ENCODE results near the gene INTS11.
A peak's percentile ranks its signal among the peaks of the same experiment; 100 is the strongest.

Gene INTS11

DNA sequence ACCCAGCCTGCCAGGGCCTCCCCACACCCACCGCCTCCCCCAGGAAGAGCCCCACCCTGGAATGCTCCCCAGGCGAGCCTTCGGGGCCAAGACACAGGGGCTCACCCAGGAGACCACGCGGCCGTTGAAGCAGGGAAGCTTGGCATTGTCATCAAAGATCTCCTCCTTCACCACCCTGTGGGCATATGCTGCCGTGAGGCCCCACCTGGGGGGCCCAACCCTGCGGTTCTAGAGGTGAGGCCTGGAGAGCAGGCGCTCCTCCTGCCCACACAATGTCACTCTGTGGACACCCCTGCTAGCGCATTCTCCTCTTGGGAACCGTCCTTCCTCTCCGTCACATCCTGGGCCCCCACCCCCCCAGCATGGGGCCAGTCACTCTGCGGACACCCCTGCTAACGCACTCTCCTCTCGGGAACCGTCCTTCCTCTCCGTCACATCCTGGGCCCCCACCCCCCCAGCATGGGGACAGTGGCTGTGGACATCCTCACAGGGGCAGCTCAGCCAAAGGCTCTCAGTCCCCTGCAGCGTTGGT, 18.2 kb upstream of the INTS11 start:
- no peak for DNase-seq

DNA sequence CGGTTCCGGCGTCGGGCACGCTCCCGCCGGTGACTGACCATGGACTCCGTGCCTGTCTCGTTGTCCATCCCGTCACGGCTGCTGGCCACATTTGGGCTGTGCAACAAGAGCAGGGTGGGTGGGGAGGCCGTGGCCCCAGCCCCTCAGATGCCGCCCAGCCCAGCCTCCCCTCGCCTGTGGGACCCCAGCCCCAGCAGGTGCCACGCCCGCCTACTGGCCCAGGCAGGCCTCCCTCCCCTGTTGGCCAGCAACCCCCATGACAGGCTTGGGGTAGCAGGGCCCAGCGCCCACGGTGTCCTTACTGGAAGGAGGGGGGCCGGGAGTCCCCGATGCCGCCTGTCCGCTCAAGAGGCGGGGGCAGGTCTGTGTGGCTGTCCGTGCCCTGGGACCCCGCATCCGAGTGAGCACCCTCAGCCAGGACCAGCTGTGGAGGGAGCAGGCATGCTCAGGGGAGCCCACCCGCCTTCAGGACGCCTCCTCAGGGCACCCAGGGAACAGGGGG, 17.7 kb upstream of the INTS11 start:
- no peak for DNase-seq

DNA sequence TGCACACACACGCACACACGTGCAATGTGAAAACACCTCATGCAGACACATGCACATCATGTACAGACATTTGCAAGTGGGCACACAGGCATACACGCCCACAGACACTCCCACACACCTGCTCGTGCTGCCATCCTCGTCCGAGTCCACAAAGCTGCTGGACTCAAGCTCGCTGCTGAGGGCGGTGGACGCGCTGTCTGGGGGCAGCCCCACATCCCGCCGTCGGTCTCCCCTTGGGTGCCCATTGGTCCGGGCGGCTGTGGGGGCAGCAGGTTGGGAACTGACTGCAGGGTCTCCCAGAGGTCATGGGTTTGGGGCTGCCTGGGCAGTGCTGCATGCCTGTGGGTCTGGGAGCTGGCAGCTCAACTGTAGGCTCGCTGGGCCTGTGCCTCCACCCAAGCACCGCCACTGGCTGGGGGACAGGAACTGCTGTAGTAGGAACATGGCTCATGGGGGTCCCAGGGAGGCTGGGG, 17.1 kb upstream of the INTS11 start:
- DNase-seq = no peak

GRCh38 chr1:1340791-1341548, 16.5 kb upstream of the INTS11 start:
- DNase-seq = no peak

- no peak for DNase-seq
Measured at GRCh38 chr1:1340185-1340584, 15.7 kb upstream of the INTS11 start.

- no peak for DNase-seq
Measured at GRCh38 chr1:1338278-1338677, 13.8 kb upstream of the INTS11 start.

DNA sequence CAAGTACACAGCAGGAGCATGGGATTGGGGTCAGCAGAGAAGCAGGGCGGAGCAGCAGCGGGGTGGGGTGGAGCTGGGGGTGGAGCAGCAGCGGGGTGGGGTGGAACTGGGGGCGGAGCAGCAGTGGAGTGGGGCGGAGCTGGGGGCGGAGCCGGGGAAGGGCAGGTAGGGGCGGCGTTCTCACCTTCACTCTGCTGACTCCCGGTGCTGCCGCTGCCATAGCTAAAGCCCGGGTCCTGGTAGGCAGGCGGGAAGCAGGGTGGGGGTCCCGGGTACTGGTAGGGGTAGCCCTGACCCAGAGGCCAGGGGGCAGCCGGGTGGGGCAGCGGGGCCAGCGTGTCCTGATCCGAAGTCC, 13.3 kb upstream of the INTS11 start:
- peak; percentile 43 for DNase-seq

DNA sequence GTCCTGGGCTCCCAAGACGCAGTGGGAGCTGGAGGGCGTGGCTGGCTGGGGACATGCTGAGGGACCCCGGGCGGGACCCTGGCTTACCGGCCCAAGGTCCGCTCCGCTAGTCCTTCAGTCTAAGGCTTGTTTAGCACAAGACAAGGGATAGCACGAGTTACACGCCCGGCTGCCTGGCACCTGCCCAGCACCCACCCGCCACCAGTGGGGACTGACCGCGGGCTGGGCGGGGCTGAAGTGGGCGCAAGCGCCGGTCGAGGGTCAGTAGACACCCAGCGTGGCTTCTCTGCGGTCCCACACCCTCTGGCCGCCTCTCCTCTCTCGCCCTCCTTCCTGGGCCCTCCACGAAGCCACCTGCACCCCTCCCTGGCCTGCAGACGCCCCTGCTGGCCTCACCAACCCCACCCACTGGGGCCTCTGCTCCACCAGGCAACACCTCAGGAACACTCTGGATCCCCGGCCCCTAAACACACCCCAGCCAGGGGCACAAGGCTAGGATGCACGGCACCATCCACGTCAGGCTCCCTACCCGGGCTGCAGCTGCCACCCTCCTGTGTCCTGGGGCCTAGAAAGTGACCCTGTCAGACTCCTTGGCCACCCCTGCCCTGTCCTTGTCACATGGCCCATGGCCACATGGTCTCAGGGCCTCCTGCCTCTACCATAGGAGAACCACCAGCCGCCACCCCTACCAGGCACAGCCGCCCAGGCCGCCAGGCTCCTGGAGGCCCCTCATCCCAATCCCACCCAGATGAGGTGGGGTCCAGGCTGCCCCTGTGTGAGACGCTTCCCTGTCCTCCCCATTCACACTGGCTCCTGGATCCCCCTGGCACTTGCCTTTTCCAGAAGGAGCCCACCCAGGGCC, 12.7 kb upstream of the INTS11 start:
- DNase-seq = no peak

GRCh38 chr1:1336446-1336845, 12.0 kb upstream of the INTS11 start:
- no peak for DNase-seq

DNA sequence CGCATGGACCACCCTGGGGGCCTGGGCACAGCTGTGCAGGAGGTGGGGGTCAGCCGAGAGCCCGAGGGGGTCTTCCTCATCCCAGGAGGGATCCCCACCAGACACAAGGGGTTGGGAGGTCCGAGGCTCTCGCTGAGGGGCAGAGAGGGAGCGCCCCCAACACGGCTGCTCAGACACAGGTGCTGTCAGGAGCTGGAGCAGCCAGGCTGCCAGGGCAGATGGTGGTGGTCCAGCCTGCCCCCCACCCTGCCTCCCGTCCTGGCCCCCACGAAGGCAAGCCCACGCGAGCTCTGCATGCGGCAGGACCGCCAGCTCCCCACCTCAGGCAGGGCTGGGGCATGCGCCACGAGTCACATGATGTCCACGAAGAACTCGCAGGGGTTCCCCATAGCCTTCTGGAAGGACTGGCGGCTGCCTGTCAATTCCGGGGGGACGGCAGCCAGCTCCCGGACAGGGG, 11.4 kb upstream of the INTS11 start:
- no peak for DNase-seq

DNA sequence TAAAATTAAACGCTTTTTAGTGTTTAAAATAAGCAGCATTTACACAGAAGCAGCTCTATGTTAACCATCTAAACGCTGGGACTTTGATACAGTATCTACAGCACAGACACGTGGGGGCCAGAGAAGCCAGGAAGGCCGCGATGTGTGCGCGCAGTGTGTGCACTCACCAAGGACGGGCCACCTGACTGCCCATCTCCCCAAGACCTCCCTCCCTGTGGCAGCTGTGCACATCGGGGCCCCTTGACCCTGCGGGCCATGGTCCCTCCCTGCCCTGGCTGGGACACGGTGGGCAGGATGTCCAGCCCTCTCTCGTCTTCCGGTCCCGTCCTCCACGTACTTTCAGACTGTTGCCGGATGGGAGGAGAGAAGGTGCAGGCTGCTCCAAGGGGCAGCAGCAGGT, 10.8 kb upstream of the INTS11 start:
- no peak for DNase-seq

- DNase-seq = no peak
Measured at GRCh38 chr1:1334835-1335234, 10.4 kb upstream of the INTS11 start.

DNA sequence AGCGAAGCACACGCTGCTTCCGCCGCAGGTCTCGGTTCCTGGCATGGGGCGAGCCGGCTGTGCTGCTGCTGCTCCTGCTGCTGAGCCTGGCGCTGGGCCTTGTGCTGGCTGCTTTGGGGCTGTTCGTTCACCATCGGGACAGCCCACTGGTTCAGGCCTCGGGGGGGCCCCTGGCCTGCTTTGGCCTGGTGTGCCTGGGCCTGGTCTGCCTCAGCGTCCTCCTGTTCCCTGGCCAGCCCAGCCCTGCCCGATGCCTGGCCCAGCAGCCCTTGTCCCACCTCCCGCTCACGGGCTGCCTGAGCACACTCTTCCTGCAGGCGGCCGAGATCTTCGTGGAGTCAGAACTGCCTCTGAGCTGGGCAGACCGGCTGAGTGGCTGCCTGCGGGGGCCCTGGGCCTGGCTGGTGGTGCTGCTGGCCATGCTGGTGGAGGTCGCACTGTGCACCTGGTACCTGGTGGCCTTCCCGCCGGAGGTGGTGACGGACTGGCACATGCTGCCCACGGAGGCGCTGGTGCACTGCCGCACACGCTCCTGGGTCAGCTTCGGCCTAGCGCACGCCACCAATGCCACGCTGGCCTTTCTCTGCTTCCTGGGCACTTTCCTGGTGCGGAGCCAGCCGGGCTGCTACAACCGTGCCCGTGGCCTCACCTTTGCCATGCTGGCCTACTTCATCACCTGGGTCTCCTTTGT, 9.2 kb upstream of the INTS11 start:
- no peak for DNase-seq

DNA sequence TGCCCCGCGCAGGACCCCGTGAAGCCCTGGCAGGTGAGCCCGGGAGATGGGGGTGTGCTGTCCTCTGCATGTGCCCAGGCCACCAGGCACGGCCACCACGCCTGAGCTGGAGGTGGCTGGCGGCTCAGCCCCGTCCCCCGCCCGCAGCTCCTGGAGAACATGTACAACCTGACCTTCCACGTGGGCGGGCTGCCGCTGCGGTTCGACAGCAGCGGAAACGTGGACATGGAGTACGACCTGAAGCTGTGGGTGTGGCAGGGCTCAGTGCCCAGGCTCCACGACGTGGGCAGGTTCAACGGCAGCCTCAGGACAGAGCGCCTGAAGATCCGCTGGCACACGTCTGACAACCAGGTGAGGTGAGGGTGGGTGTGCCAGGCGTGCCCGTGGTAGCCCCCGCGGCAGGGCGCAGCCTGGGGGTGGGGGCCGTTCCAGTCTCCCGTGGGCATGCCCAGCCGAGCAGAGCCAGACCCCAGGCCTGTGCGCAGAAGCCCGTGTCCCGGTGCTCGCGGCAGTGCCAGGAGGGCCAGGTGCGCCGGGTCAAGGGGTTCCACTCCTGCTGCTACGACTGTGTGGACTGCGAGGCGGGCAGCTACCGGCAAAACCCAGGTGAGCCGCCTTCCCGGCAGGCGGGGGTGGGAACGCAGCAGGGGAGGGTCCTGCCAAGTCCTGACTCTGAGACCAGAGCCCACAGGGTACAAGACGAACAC, 8.5 kb upstream of the INTS11 start:
- no peak for DNase-seq

GRCh38 chr1:1332031-1332755, 7.7 kb upstream of the INTS11 start:
- DNase-seq = no peak

- DNase-seq = no peak
Measured at GRCh38 chr1:1331068-1331965, 6.9 kb upstream of the INTS11 start, which contains the start of gene TAS1R3. TSS of gene TAS1R3 (plus strand) at chr1:1331280. CDS start at chr1:1331346, 66 bp downstream.

DNA sequence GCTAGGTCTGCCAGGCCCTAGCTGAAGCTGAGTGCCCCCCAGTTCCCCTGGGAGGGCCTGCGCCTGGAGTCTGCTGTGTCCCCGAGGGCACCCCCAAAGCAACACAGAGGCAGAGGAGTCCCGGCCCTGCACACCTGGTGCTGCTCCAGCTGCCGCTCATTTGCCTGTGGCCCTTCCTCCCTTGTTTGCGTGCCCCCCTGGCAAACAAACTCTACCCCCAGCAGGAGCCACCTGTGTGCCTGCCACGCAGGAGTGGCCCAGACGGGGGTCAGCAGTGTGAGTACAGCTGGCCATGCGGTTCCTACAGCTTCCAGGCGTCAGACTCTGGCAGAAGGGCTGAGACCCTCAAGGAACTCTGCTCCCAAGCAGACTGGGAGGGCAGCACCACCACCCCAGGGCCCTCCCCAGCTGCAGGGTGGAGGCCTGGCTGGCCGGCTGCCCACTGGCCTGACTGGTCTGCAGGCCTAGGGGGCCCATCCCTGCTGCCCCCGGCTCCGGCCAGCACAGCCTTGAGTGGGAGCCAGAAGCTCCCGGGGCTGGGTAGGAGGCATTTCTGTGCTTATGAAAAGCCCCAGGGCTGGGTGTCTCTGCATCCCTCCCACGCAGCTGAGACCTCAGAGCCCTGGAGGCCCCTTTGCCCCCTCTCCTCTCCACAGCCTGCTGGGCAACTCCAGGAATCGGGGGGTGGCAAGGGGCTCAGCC, 6.1 kb upstream of the INTS11 start:
- DNase-seq = no peak

DNA sequence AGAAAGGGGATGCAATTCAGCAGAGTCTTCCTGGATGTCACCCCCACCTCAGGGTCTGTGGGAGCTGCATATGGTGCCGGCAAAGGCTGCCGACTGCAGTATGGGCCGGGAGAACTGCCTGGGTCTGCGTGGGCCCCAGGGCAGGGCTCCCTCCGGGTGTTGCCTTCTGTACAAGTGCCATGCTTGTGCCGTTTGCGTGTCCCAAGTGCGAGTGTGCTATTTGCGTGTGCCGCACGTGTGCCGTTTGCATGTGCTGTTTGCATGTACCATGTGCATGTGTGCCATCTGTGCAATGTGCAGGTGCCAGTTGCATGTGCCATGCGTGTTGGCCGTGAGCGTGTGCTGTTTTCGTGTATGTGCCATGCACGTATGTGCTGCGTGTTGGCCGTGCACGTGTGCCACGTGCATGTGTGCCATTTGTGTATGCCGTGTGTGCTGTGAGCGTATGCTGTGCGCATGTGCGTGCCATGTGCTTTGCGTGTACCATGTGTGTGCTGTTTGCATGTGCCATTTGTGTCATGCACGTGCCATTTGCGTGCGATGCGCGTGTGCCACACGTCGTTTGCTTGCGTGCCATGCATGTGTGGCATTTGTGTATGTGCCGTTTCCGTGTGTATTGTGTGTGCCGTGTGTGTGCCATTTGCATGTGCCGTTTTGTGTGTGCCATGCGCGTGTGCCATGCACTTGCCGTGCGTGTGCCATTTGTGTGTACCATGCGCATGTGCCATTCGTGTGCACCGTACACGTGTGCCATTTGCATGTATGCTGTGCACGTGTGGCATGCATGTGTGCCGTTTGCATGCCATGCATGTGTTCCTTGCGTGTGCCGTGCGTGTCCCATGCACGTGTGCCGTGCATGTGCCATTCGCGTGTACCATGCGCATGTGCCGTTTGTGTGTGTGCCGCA, 5.1 kb upstream of the INTS11 start:
- no peak for DNase-seq

- DNase-seq = no peak
Measured at GRCh38 chr1:1328254-1328653, 3.8 kb upstream of the INTS11 start.
